ENCODE measurements around the gene NPIPB13. TPM values are rescaled to one million over a fixed set of nuclear protein-coding genes. Genes with fewer than 3 reads are reported as not detected.
"Not testable (repeated sequence)": the region's sequence is repeated elsewhere in the genome, so short reads cannot be mapped to it uniquely, and the experiment has no call there.

NPIPB13 gene
- 0.64 and 1.1 TPM in 2 replicates for total RNA-seq

DNA sequence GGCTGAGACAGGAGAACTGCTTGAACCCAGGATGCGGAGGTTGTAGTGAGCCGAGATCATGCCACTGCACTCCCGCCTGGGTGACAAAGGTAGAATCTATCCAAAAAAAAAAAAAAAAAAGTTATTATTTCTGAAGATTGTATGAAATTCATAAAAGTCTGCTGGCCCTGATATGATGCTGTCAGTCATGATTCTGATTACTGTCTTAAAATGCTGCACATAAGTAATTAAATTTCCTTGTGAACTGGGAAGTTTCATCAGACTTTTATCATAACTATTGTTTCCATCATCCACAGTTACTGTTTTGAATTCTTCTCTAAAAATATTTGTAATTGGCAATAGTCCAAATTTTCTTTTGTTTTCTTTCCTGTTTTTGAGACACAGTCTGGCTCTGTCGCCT, at the start of gene NPIPB13:
Gene NPIPB13, minus strand, starts transcription at position 101 of the 400 bp plus-strand sequence. CDS start 2,906 bp downstream, outside the sequence.
- not testable (repeated sequence) for DNase-seq (ENCODE audit: low read depth); FAIRE-seq; H3K36me3 ChIP-seq (ENCODE audit: control insufficient read depth, insufficient read depth, low read length); H3K4me3 ChIP-seq (ENCODE audit: low read depth, low read length); H3K27me3 ChIP-seq (ENCODE audit: control insufficient read depth, insufficient read depth, low read length)

DNA sequence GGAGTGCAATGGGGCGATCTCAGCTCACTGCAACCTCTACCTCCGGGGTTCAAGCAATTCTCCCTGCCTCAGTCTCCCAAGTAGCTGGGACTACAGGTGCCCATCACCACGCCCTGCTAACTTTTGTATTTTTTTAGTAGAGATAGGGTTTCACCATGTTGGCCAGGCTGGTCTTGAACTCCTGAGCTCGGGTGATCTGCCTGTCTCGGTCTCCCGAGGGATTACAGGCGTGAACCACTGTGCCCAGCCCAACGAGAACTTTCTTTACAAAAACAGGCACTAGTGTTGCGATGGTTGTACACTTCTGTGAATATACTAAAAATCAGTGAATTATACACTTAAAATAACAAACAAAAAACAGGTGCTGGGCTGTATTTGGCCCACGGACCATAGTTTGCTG, 34.1 kb upstream of the NPIPB13 start:
- H3K27me3 ChIP-seq (ENCODE audit: control insufficient read depth, insufficient read depth, low read length); H3K4me3 ChIP-seq (ENCODE audit: low read depth, low read length); H3K36me3 ChIP-seq (ENCODE audit: control insufficient read depth, insufficient read depth, low read length); DNase-seq (ENCODE audit: low read depth); FAIRE-seq: not testable (repeated sequence)

DNA sequence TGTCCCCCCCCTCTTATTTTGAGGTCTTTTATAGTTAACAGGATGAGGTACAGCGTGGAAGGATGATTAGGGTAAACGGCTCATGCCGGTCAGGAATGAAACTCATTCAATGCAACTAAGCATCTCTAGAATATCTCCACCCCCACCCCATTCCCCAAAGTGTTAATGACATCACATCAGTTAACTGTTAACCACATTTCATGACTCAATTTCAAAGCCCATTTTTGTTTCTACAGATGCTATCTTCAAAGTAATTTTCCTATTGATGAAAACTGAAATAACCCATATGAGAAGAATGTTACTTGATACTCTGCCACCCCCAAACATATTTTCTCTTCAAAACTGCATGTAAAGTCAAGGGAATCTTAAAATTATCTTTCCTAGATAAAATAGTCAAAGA, 30.2 kb upstream of the NPIPB13 start:
- FAIRE-seq; H3K36me3 ChIP-seq (ENCODE audit: control insufficient read depth, insufficient read depth, low read length); H3K4me3 ChIP-seq (ENCODE audit: low read depth, low read length); DNase-seq (ENCODE audit: low read depth); H3K27me3 ChIP-seq (ENCODE audit: control insufficient read depth, insufficient read depth, low read length): not testable (repeated sequence)

DNA sequence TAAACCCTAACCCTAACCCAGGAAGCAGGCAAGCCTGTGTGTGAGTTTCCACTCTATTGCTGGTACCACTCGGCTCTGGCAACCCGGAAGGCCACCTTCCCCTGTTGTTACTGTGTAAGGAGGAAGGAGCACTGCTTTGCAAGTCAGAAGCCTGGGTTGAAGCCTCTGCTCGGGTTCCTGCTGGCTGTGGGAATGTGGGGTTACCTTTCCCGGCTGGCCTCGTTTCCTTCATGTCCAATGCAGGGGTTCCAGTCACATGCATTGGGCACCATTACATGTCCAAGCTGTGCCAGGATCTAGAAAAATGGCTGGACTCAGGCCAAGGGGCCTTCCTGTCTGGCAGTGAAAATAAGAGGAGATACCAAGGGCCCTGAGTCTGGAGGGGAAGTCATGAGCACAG, 31.2 kb downstream of the NPIPB13 start:
- not testable (repeated sequence) for H3K4me3 ChIP-seq (ENCODE audit: low read depth, low read length); DNase-seq (ENCODE audit: low read depth); FAIRE-seq; H3K36me3 ChIP-seq (ENCODE audit: control insufficient read depth, insufficient read depth, low read length); H3K27me3 ChIP-seq (ENCODE audit: control insufficient read depth, insufficient read depth, low read length)

DNA sequence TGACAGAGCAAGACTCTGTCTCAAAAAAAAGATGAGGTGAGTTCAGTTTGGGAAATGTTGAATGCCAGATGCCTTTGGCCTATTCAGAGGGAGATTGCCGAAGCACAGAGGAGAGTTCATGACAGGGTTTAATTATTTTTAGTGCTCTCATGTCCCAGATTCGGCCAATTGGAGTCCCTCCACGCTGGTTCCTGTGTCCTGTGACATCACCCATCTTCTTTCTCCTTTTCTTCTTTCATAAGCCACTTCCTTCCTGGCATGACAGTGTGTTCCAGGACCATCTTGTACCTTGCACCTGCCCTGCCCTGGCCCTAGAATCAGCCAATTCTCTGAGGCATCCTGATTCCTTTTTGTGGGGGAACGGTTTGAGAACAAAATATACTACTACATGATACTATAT, 36.9 kb downstream of the NPIPB13 start:
- not testable (repeated sequence) for DNase-seq (ENCODE audit: low read depth); H3K4me3 ChIP-seq (ENCODE audit: low read depth, low read length); H3K36me3 ChIP-seq (ENCODE audit: control insufficient read depth, insufficient read depth, low read length); FAIRE-seq; H3K27me3 ChIP-seq (ENCODE audit: control insufficient read depth, insufficient read depth, low read length)

DNA sequence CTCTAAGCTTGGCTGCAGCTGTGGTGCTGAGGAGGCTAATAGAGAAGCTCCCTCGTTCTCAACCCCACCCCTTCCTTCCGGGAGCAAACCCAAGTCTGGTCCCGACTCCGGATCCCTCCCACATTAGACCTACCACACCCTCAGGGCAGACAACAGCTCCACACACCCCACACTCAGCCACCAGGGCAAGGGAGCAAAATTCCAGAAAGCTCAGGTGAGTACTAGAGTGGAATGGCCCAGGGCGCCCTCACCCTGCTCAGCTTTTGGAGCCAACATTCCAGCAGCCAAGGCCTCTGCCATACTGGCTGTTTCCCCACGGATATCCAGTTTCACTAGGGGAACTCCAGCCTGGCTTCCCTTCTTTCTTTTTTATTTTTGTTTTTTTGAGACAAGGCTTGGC, 39.2 kb downstream of the NPIPB13 start:
- not testable (repeated sequence) for FAIRE-seq; DNase-seq (ENCODE audit: low read depth); H3K36me3 ChIP-seq (ENCODE audit: control insufficient read depth, insufficient read depth, low read length); H3K4me3 ChIP-seq (ENCODE audit: low read depth, low read length); H3K27me3 ChIP-seq (ENCODE audit: control insufficient read depth, insufficient read depth, low read length)

DNA sequence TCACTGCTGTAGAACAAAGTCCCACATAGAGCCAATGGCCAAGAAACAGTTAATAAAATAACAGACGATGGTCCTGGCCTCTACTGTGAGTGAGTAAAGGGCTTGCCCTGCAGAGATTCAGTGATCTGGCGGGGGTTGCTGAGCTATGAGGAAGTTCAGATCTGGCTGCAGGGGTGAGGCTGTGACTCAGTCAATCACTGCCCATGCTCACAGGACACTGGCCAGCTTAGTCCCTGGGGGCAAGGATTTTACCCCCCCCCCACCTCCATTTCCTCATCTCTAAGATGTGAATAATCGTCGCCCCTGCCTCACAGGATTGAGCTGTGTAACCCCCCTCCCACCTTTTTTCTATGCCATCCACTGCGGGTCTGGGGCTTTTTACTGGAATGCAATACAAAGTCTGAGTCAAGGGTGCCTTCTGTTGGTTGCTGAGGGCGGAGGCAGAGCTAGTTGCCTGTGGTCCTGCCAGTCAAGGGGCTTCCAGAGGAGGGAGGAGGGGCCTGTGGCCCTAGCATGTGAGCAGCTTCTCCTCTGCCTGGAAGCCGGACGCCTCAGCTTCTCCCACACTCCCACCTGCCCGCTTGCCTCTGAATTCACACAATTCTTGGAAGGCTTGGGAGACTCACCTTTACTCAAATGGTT, 41.1 kb downstream of the NPIPB13 start:
- not testable (repeated sequence) for H3K4me3 ChIP-seq (ENCODE audit: low read depth, low read length); H3K36me3 ChIP-seq (ENCODE audit: control insufficient read depth, insufficient read depth, low read length); DNase-seq (ENCODE audit: low read depth); H3K27me3 ChIP-seq (ENCODE audit: control insufficient read depth, insufficient read depth, low read length)
- peak; percentile 62 for FAIRE-seq

DNA sequence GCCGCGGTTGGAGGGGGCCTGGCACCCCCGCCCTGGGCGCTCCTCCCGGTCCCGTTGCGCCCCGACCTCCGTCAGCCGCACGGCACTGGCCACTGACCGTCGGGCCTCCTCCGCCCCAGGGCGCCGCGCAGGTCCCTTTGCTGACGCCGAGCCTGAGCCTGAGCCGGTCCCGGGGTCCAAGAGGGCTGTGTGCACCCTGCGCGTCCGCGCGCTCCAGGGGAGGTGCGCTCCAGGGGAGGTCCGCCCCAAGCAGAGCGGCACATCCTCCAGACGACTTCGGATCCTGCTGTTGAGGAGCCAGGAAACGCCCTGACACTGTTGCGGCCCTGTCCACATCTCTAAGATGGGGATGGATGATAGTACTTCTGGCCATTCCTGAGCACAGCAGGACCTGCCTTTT, 42.0 kb downstream of the NPIPB13 start:
- DNase-seq (ENCODE audit: low read depth); FAIRE-seq: not testable (repeated sequence)
- H3K4me3 ChIP-seq (ENCODE audit: low read depth, low read length), result peak overlapping the region; percentile 38

DNA sequence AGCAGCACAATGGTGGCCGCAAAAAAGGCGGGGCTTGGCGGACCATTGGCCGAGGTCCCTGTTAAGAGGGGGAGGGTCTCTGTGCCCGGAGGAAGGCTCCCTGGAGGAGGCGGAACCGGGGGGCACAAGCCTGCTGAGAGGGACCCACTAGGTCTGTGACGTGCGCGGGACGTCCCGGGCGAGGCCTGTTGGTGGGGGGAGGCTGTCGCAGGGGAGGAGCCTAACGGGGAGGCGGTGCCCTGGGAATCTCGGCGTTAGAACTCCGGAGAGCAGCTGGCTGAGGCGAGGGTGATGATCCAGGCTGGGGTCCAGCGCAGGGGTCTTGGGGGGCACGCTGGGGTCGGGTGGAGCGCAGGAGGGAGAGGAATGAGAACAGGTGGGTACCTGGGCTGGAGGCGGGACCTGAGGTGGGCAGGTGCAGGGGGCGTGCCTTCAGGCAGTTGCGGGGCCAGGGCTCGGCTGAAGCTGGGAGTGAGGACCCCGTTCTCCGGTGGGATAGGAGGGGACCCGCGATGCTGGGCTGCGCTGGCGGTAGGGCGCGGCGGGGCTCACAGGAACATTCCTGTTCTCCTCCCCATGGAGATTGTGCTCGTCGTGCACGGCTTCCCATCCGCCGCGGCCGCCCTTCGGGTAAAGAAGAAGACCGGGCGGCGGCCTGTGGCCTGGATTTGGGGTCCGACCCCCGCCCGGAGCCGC, 42.6 kb downstream of the NPIPB13 start:
- not testable (repeated sequence) for DNase-seq (ENCODE audit: low read depth); H3K36me3 ChIP-seq (ENCODE audit: control insufficient read depth, insufficient read depth, low read length); FAIRE-seq; H3K27me3 ChIP-seq (ENCODE audit: control insufficient read depth, insufficient read depth, low read length)
- peak overlapping the region; percentile 38 for H3K4me3 ChIP-seq (ENCODE audit: low read depth, low read length)

More for the DNA sequence above, 42.0 kb downstream of the NPIPB13 start:
- not testable (repeated sequence) for H3K27me3 ChIP-seq (ENCODE audit: control insufficient read depth, insufficient read depth, low read length); H3K36me3 ChIP-seq (ENCODE audit: control insufficient read depth, insufficient read depth, low read length)

DNA sequence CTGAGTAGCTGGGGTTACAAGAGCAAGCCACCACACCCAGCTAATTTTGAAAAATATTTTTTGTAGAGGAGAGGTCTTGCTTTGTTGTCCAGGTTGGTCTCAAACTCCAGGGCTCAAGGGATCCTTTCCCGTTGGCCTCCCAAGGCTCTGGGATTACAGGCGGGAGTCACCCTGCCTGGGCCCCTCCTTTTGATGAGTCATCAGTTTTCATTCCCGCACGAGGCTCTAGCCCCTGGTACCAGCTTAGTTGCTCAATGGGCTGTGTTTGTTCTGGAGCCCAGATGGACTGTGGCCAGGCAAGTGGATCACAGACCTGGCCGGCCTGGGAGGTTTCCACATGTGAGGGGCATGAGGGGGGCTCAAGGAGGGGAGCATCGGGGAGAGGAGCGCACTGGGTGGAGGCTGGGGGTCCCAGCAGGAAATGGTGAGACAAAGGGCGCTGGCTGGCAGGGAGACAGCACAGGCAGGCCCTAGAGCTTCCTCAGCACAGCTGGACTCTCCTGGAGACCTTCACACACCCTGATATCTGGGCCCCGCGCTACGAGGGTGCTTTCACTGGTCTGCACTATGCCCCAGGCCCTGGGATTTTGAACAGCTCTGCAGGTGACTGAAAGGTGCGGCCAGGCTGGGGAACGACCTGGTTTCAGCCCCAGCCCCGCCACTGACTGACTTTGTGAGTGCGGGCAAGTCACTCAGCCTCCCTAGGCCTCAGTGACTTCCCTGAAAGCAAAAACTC, 48.5 kb downstream of the NPIPB13 start:
- not testable (repeated sequence) for H3K27me3 ChIP-seq (ENCODE audit: control insufficient read depth, insufficient read depth, low read length); H3K36me3 ChIP-seq (ENCODE audit: control insufficient read depth, insufficient read depth, low read length); FAIRE-seq

DNA sequence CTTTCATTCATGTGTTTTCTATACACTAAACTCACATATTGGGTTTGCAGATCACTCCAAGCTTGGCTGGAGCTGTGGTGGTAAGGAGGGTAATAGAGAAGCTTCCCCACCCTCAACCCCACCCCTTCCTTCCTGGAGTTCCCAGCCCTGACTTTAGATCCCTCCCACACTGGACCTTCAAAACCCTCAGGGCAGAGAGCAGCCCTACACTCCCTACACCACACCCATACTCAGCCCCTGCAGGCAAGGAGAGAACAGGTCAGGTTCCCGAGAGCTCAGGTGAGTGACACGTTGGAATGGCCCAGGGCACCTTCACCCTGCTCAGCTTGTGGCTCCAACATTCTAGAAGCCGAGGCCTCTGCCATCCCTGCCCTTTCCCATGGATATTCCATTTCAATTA, 49.2 kb downstream of the NPIPB13 start, which contains the start of gene SULT1A3:
Gene SULT1A3, plus strand, starts transcription at position 207 of the 400 bp plus-strand sequence. CDS start 1,474 bp downstream, outside the sequence.
- not testable (repeated sequence) for H3K27me3 ChIP-seq (ENCODE audit: control insufficient read depth, insufficient read depth, low read length); H3K36me3 ChIP-seq (ENCODE audit: control insufficient read depth, insufficient read depth, low read length); DNase-seq (ENCODE audit: low read depth); FAIRE-seq; H3K4me3 ChIP-seq (ENCODE audit: low read depth, low read length)

More for the DNA sequence above, 48.5 kb downstream of the NPIPB13 start:
- not testable (repeated sequence) for H3K4me3 ChIP-seq (ENCODE audit: low read depth, low read length); DNase-seq (ENCODE audit: low read depth)

Other genes starting within 250 kb of the NPIPB13 start
- not detected in 2 replicates for gene DOC2A, start 237.5 kb downstream of the NPIPB13 start, total RNA-seq
- not detected in 2 replicates for gene C16orf92, start 225.3 kb downstream of the NPIPB13 start, total RNA-seq
- gene TLCD3B, start 217.2 kb downstream of the NPIPB13 start, total RNA-seq, result not detected in 2 replicates
- gene ALDOA, start 182.7 kb downstream of the NPIPB13 start, total RNA-seq, result 496 and 527 TPM in 2 replicates
- 249 and 310 TPM in 2 replicates for gene PPP4C, start 172.5 kb downstream of the NPIPB13 start, total RNA-seq
- 0.26 and 0.90 TPM in 2 replicates for gene TBX6, start 156.6 kb downstream of the NPIPB13 start, total RNA-seq
- gene YPEL3, start 152.3 kb downstream of the NPIPB13 start, total RNA-seq, result 3.7 and 7.4 TPM in 2 replicates
- gene GDPD3, start 134.9 kb downstream of the NPIPB13 start, total RNA-seq, result 7.1 and 20.7 TPM in 2 replicates
- gene MAPK3, start 125.3 kb downstream of the NPIPB13 start, total RNA-seq, result 7.4 and 13.4 TPM in 2 replicates
- 0.79 and 1.5 TPM in 2 replicates for gene CORO1A, start 64.9 kb downstream of the NPIPB13 start, total RNA-seq
- gene BOLA2B, start 54.8 kb downstream of the NPIPB13 start, total RNA-seq, result 45.7 and 235 TPM in 2 replicates
- gene SLX1A, start 54.6 kb downstream of the NPIPB13 start, total RNA-seq, result 24.5 and 24.6 TPM in 2 replicates
- 0.26 and 3.3 TPM in 2 replicates for gene SULT1A3, start 49.2 kb downstream of the NPIPB13 start, total RNA-seq
- 37.6 and 39.8 TPM in 2 replicates for gene CD2BP2, start 106.8 kb upstream of the NPIPB13 start, total RNA-seq
- gene TBC1D10B, start 122.0 kb upstream of the NPIPB13 start, total RNA-seq, result 13.7 and 15.6 TPM in 2 replicates
- not detected in 2 replicates for gene MYL11, start 126.3 kb upstream of the NPIPB13 start, total RNA-seq
- under 0.01 TPM in 1 of 2 replicates, not detected in the other for gene SEPTIN1, start 134.1 kb upstream of the NPIPB13 start, total RNA-seq
- 11.4 and 12.9 TPM in 2 replicates for gene ZNF48, start 146.9 kb upstream of the NPIPB13 start, total RNA-seq
- 5.0 and 10.0 TPM in 2 replicates for gene ZNF771, start 159.1 kb upstream of the NPIPB13 start, total RNA-seq
- 11.5 and 30.3 TPM in 2 replicates for gene DCTPP1, start 181.6 kb upstream of the NPIPB13 start, total RNA-seq
- 17.4 and 32.9 TPM in 2 replicates for gene SEPHS2, start 197.4 kb upstream of the NPIPB13 start, total RNA-seq
- gene ITGAL, start 224.3 kb upstream of the NPIPB13 start, total RNA-seq, result not detected in 2 replicates